BE2C (cell line): ENCODE measurements around the gene UBN2.
"Not testable (repeated sequence)": the region's sequence is repeated elsewhere in the genome, so short reads cannot be mapped to it uniquely, and the experiment has no call there.

Source experiments
- DNase-seq: peaks from one replicate; pipeline ENCODE4 v3.0.0-alpha.2; 2020
- H3K27me3 ChIP-seq: fragments of 250-450 bp; sonication (Bioruptor Pico); 2 replicates; pipeline ENCODE4 v1.5.1; 2020; ENCODE audit warnings: mild to moderate bottlenecking
- H3K36me3 ChIP-seq: fragments of 250-450 bp; sonication (Bioruptor Pico); 2 replicates; pipeline ENCODE4 v1.5.1; 2020; ENCODE audit warnings: mild to moderate bottlenecking
- H3K4me1 ChIP-seq: fragments of 250-450 bp; sonication (Bioruptor Pico); 2 replicates; pipeline ENCODE4 v1.5.1; 2020
- H3K4me3 ChIP-seq: 2 replicates; pipeline ENCODE4 v1.5.1; 2011; ENCODE audit warnings: low read depth, low read length
- H3K9me3 ChIP-seq: fragments of 250-450 bp; sonication (Bioruptor Pico); 2 replicates; pipeline ENCODE4 v1.5.1; 2020
- TF ChIP-seq, protein P1 (sequence below): IDR thresholded peaks from 2 replicates; pipeline ENCODE4 v1.5.1; 2012; ENCODE audit warnings: mild to moderate bottlenecking, low read depth, low read length

UBN2 gene

GRCh38 chr7:139299296-139299695 lies 68.3 kb downstream of the UBN2 start:
- no peaks in the 10 kb centered on the region for H3K9me3 ChIP-seq
- H3K4me1 ChIP-seq: peaks cover 8% of the 10 kb centered on the region; the same call in 1 of the 2 replicates

DNA sequence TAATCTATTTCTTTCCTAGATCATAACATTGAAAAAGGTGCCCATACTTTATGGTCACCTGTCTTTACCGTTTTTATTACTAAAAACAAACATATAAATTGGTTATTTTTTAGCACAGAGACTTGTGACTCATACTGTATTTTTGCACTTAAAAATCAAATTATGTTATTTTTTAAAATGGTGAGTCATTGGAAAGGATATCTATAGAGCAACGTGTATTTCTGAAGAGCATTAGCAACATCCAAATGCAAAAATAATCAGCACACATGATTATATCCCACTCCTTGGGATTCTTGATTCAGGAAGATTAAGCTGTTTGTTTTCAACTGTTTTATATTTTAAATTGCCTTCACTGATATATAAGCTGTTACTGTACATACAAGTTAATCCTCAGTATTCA lies 69.4 kb downstream of the UBN2 start:
- no peak overlapping the region for H3K4me3 ChIP-seq
- TF ChIP-seq, protein P1, sequence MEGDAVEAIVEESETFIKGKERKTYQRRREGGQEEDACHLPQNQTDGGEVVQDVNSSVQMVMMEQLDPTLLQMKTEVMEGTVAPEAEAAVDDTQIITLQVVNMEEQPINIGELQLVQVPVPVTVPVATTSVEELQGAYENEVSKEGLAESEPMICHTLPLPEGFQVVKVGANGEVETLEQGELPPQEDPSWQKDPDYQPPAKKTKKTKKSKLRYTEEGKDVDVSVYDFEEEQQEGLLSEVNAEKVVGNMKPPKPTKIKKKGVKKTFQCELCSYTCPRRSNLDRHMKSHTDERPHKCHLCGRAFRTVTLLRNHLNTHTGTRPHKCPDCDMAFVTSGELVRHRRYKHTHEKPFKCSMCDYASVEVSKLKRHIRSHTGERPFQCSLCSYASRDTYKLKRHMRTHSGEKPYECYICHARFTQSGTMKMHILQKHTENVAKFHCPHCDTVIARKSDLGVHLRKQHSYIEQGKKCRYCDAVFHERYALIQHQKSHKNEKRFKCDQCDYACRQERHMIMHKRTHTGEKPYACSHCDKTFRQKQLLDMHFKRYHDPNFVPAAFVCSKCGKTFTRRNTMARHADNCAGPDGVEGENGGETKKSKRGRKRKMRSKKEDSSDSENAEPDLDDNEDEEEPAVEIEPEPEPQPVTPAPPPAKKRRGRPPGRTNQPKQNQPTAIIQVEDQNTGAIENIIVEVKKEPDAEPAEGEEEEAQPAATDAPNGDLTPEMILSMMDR: no peak
- H3K4me1 ChIP-seq: peaks cover 8% of the 10 kb centered on the region; the same call in 1 of the 2 replicates
- no peaks in the 10 kb centered on the region for H3K36me3 ChIP-seq
- no peak for DNase-seq
- H3K27me3 ChIP-seq: no peaks in the 10 kb centered on the region
- no peaks in the 10 kb centered on the region for H3K9me3 ChIP-seq

More at GRCh38 chr7:139299296-139299695, 68.3 kb downstream of the UBN2 start:
- TF ChIP-seq, protein P1: no peak
- Histone ChIP-seq H3K4me3 (no peak overlapping the region), H3K36me3 (no peaks in the 10 kb centered on the region; the same call in 1 of the 2 replicates), H3K27me3 (no peaks in the 10 kb centered on the region)
- DNase-seq: no peak

- H3K27me3 ChIP-seq: no peaks in the 10 kb centered on the region
- H3K4me3 ChIP-seq: no peak overlapping the region
- DNase-seq: no peak
- TF ChIP-seq, protein P1: no peak
- peaks cover 8% of the 10 kb centered on the region; the same call in 1 of the 2 replicates for H3K4me1 ChIP-seq
- H3K9me3 ChIP-seq: no peaks in the 10 kb centered on the region
- no peaks in the 10 kb centered on the region; the same call in 1 of the 2 replicates for H3K36me3 ChIP-seq
Measured at GRCh38 chr7:139304517-139304916, 73.5 kb downstream of the UBN2 start.

GRCh38 chr7:139317939-139318505 lies 87.0 kb downstream of the UBN2 start:
- DNase-seq: no peak
- Histone ChIP-seq H3K27me3 (no peaks in the 10 kb centered on the region), H3K4me3 (no peak overlapping the region), H3K4me1 (no peaks in the 10 kb centered on the region), H3K36me3 (no peaks in the 10 kb centered on the region), H3K9me3 (no peaks in the 10 kb centered on the region)
- TF ChIP-seq, protein P1: no peak

DNA sequence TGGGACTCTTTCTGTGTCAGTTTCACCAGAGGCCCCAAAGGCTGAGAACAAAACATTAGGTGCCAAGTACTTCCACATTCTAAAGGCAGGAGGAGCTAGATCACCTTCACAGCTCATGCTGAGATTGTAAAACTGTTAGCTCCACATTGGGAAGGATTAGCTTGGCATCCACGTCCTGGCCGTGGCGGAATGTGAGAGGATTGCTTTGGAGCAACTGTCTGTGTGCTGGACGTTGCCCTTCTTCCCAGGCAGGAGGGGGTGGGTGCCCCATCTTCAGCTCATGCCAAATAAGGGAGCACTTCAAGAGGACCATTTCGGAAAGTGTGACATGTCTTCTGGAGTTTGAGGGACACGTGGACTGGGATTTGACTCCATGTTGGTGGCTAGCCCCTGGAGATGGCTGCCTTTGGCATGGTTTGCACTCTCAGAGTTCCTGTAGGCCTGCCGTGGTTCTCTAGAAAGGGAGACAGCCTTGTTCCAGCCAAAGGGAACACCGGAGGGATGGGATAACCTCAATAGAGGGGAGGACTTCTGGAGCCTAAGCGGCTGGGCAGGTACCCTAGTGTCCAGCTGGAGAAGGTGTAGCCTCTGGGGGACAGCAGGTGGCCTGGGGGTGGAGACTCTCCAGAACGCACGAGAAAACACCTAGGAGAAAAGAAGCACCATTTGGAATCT lies 90.2 kb downstream of the UBN2 start:
- Histone ChIP-seq H3K9me3 (no peaks in the 10 kb centered on the region), H3K36me3 (no peaks in the 10 kb centered on the region), H3K4me1 (no peaks in the 10 kb centered on the region), H3K4me3 (no peak overlapping the region), H3K27me3 (no peaks in the 10 kb centered on the region)
- TF ChIP-seq, protein P1: peak; percentile 38
- no peak for DNase-seq

- not testable (repeated sequence) for H3K9me3 ChIP-seq, H3K4me3 ChIP-seq, DNase-seq, H3K36me3 ChIP-seq, H3K27me3 ChIP-seq, H3K4me1 ChIP-seq
Measured at GRCh38 chr7:139324709-139325108, 93.7 kb downstream of the UBN2 start.
